ENCODE measurements around the gene TAF4. TPM values are rescaled to one million over a fixed set of nuclear protein-coding genes. Genes with fewer than 3 reads are reported as not detected.

The TAF4 gene
- total RNA-seq, 1 donor from 2014 or later: 28.1 TPM

DNA sequence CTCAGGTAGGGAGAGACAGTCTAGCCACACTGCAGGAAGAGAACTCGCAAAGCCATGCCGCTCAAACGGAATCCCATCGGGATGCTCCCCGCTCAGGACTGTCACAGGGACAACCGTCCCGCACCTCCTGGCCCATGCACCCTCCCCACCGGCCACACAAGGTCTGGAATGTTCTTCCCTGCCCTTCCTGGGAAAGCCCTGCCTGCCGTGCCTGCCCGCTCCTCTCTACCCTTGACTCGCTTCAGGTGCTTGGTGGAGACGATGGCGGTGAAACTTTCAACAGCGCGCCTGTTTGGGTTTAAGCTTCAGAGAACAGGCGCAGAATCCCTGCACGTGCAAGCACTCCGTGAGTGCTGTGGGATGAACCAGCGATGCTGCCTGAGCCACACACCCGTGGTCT is 20.6 kb downstream of the TAF4 start:
- Mint-ChIP-seq H3K36me3 (no peaks in the 10 kb centered on the region), H3K9me3 (no peaks in the 10 kb centered on the region), H3K4me3 (no peak overlapping the region), H3K27ac (no peak overlapping the region), H3K27me3 (ENCODE audit: low read depth) (no peaks in the 10 kb centered on the region), H3K4me1 (peaks cover 14% of the 10 kb centered on the region)
- no peak for DNase-seq (ENCODE audit: low spot score in 2 of 2, unreplicated experiment in 2 of 2)
- TF ChIP-seq, protein P1, sequence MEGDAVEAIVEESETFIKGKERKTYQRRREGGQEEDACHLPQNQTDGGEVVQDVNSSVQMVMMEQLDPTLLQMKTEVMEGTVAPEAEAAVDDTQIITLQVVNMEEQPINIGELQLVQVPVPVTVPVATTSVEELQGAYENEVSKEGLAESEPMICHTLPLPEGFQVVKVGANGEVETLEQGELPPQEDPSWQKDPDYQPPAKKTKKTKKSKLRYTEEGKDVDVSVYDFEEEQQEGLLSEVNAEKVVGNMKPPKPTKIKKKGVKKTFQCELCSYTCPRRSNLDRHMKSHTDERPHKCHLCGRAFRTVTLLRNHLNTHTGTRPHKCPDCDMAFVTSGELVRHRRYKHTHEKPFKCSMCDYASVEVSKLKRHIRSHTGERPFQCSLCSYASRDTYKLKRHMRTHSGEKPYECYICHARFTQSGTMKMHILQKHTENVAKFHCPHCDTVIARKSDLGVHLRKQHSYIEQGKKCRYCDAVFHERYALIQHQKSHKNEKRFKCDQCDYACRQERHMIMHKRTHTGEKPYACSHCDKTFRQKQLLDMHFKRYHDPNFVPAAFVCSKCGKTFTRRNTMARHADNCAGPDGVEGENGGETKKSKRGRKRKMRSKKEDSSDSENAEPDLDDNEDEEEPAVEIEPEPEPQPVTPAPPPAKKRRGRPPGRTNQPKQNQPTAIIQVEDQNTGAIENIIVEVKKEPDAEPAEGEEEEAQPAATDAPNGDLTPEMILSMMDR (IDR thresholded peaks at IDR 0.05; ENCODE audit: unreplicated experiment): no peak

DNA sequence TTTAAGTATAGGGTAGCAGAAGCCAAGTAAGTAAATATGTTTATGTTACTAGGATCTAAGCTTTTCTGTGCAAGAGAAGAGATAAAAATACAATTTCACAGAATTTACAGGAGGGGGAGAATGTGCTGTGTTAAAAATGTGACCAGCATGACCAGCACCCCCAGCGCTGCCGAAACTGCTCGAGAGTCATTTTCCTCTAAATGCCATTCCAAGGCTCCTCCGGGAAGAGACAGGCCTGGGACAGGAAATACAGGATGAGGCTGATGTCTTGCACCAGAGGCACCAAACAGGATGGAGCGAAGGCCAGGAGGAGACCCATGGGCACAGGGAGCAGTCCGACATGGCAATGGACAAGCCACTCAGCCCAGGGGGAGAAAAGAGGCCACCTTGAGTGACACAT is 21.1 kb downstream of the TAF4 start:
- peak overlapping the region; percentile 47 for H3K27ac Mint-ChIP-seq
- TF ChIP-seq, protein P1 (IDR thresholded peaks at IDR 0.05; ENCODE audit: unreplicated experiment): no peak
- no peaks in the 10 kb centered on the region for H3K36me3 Mint-ChIP-seq
- no peaks in the 10 kb centered on the region for H3K9me3 Mint-ChIP-seq
- H3K4me3 Mint-ChIP-seq: no peak overlapping the region
- no peak for DNase-seq (ENCODE audit: low spot score in 2 of 2, unreplicated experiment in 2 of 2)
- H3K4me1 Mint-ChIP-seq: peaks cover 13% of the 10 kb centered on the region
- no peaks in the 10 kb centered on the region for H3K27me3 Mint-ChIP-seq (ENCODE audit: low read depth)

DNA sequence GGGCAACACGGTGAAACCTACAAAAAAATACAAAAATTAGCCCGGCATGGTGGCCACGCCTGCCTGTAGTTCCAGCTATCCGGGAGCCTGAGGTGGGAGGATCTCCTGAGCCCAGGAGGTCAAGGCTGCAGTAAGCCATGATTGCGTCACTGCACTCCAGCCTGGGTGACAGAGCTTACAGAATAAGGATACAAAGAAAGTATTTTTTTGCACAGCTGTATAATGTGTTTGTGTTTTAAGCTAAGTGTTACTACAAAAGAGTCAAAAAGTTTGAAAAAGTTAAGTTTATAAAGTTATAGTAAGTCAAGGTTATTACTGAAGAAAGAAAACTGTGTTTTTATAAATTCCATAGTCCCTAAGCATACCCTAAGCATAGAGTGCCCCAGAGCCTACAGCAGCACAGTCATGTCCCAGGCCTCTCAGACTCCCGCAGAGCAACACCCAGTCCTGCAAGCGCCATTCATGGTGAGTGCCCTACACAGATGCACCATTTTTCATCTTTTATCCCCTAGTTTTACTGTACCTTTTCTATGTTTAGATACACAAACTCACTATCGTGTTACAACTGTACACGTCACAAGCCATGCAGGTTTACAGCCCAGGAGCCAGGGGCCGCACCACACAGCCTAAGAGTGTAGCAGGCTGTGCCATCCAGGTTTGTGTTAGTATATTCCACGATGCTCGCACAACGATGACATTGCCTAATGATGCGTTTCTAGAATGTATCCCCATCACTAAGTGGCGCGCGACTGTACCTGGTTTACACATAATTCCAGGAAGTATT is 22.4 kb downstream of the TAF4 start:
- TF ChIP-seq, protein P1 (IDR thresholded peaks at IDR 0.05; ENCODE audit: unreplicated experiment): no peak
- Mint-ChIP-seq H3K4me1 (peaks cover 13% of the 10 kb centered on the region), H3K36me3 (no peaks in the 10 kb centered on the region), H3K9me3 (no peaks in the 10 kb centered on the region), H3K27ac (peak overlapping the region; percentile 37), H3K27me3 (ENCODE audit: low read depth) (no peaks in the 10 kb centered on the region), H3K4me3 (no peak overlapping the region)
- no peak for DNase-seq (ENCODE audit: low spot score in 2 of 2, unreplicated experiment in 2 of 2)

DNA sequence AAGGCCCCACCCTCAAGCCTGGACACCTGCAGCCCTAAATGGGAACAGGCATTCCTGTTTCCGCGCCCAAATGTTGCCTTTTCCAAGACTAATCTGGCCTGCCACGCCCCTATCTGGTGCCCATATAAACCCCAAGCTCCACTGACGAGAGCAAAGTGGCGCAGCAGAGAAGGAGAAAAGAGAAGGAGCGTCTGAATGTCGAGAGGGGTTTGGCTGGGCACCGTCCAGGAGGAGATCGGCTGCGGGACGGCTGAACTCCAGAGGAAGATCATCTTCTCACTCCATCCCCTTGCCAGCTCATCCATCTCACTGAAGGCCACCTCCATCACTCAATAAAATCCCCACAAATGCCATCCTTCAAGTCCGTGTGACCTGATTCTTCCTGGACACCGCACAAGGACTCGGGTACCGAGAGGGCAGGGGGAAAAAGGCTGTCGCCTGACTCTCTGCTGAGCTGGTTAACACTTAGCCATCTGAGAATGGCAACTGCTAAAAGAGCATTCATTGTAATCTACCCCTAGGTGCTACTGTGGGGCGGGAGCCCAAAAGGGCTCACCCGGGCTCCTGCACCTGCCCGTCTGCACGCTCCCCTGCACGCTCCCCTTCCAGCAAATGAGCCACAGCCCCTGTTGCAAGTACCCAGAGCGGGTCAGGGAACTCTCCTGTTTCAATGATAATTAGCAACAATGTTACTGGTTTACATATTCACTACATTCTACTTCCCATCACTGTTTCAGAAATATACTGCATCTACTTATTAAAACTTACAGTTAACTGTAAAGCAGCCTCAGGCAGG is 23.5 kb downstream of the TAF4 start:
- TF ChIP-seq, protein P1 (IDR thresholded peaks at IDR 0.05; ENCODE audit: unreplicated experiment): no peak
- H3K4me3 Mint-ChIP-seq: no peak overlapping the region
- peaks cover 13% of the 10 kb centered on the region for H3K4me1 Mint-ChIP-seq
- H3K9me3 Mint-ChIP-seq: peaks cover 6% of the 10 kb centered on the region
- peak in 1 of 2 experiments; percentile 2 for DNase-seq (ENCODE audit: low spot score in 2 of 2, unreplicated experiment in 2 of 2)
- H3K27ac Mint-ChIP-seq: no peak overlapping the region
- peaks cover 5% of the 10 kb centered on the region for H3K36me3 Mint-ChIP-seq
- no peaks in the 10 kb centered on the region for H3K27me3 Mint-ChIP-seq (ENCODE audit: low read depth)

DNA sequence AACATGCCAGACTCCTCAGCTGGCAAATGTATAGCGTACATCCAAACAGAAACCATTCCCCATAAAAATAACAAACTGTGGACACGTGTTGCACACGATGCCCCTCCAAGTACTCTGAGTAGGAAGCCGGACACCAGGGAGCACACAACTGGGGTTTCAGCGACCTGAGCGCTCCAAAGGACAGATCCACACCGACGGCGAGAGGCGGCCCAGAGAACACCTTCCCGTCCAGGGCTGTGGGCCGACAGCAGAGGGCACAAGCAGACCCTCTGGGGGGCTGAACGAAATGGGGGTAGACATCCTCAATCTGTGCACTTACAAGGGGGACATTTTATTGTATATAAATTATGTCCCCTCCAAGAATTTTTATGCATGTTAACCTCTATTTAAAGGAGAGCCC is 24.7 kb downstream of the TAF4 start:
- no peak overlapping the region for H3K27ac Mint-ChIP-seq
- no peaks in the 10 kb centered on the region for H3K27me3 Mint-ChIP-seq (ENCODE audit: low read depth)
- no peak overlapping the region for H3K4me3 Mint-ChIP-seq
- peaks cover 12% of the 10 kb centered on the region for H3K36me3 Mint-ChIP-seq
- TF ChIP-seq, protein P1 (IDR thresholded peaks at IDR 0.05; ENCODE audit: unreplicated experiment): no peak
- no peak for DNase-seq (ENCODE audit: low spot score in 2 of 2, unreplicated experiment in 2 of 2)
- peaks cover 11% of the 10 kb centered on the region for H3K9me3 Mint-ChIP-seq
- H3K4me1 Mint-ChIP-seq: peaks cover 13% of the 10 kb centered on the region
